Neural cell (in vitro differentiated cells): ENCODE data around the gene RAF1. TPM values are rescaled to one million over a fixed set of nuclear protein-coding genes. Genes with fewer than 3 reads are reported as not detected.

Experiments used
- H2AFZ ChIP-seq: fragments of 200-600, 300-800 bp; sonication (generic), shearing (Covaris generic); 2 replicates; pipeline ENCODE4 v1.6.0; 2014; ENCODE audit warnings: low read depth, mild to moderate bottlenecking, antibody characterized with exemption, low read length, moderate library complexity
- H3F3A ChIP-seq: fragments of 200-600 bp; shearing (Covaris generic); 2 replicates; pipeline ENCODE4 v1.6.1; 2016; ENCODE audit warnings: mild to moderate bottlenecking, moderate library complexity, mixed read lengths, antibody characterized with exemption, low read length; ENCODE audit not compliant: insufficient read depth, poor library complexity, severe bottlenecking
- H3K27ac ChIP-seq: fragments of 200-600, 300-800 bp; sonication (generic), shearing (Covaris generic); 2 replicates; pipeline ENCODE4 v1.5.1; 2014; ENCODE audit warnings: mild to moderate bottlenecking, low read length, moderate library complexity
- H3K27me3 ChIP-seq: fragments of 300-800, 200-600 bp; sonication (generic), shearing (Covaris generic); 2 replicates; pipeline ENCODE4 v1.6.0; 2014; ENCODE audit warnings: mild to moderate bottlenecking, low read depth, low read length, moderate library complexity; ENCODE audit not compliant: insufficient read depth
- H3K36me3 ChIP-seq: fragments of 300-800, 200-600 bp; sonication (generic), shearing (Covaris generic); 2 replicates; pipeline ENCODE4 v1.5.1; 2014; ENCODE audit warnings: mild to moderate bottlenecking, antibody characterized with exemption, low read length, moderate library complexity; ENCODE audit not compliant: insufficient read depth
- H3K4me2 ChIP-seq: fragments of 300-800, 200-600 bp; sonication (generic), shearing (Covaris generic); 2 replicates; pipeline ENCODE4 v1.6.0; 2014; ENCODE audit warnings: mild to moderate bottlenecking, low read length
- H3K4me3 ChIP-seq: fragments of 300-800, 200-600 bp; sonication (generic), shearing (Covaris generic); 2 replicates; pipeline ENCODE4 v1.5.1; 2014; ENCODE audit warnings: mild to moderate bottlenecking, low read length, moderate library complexity
- H3K79me2 ChIP-seq: fragments of 200-600 bp; shearing (Covaris generic); replicated peaks from 2 replicates; pipeline ENCODE4 v1.6.0; 2014; ENCODE audit warnings: mild to moderate bottlenecking, low read length, moderate library complexity; ENCODE audit not compliant: insufficient read depth
- H3K9ac ChIP-seq: fragments of 300-800, 200-600 bp; sonication (generic), shearing (Covaris generic); 2 replicates; pipeline ENCODE4 v1.6.1; 2016; ENCODE audit warnings: mild to moderate bottlenecking, low read length, mixed read lengths
- H3K9me2 ChIP-seq: fragments of 200-600 bp; shearing (Covaris generic); 2 replicates; pipeline ENCODE4 v1.6.1; 2016; ENCODE audit warnings: mild to moderate bottlenecking, low read length, mixed read lengths; ENCODE audit not compliant: insufficient read depth
- H3K9me3 ChIP-seq: fragments of 200-600, 300-800 bp; sonication (generic), shearing (Covaris generic); 2 replicates; pipeline ENCODE4 v1.6.1; 2016; ENCODE audit warnings: mild to moderate bottlenecking, mixed run types, low read length, moderate library complexity, mixed read lengths
- H4K20me1 ChIP-seq: fragments of 200-600 bp; shearing (Covaris generic); 2 replicates; pipeline ENCODE4 v1.6.1; 2016; ENCODE audit warnings: mild to moderate bottlenecking, mixed run types; ENCODE audit not compliant: insufficient read depth
- CTCF ChIP-seq: fragments of 450-650 bp; IDR thresholded peaks from 2 replicates; pipeline ENCODE4 v1.5.1; 2014; ENCODE audit warnings: antibody characterized with exemption, mild to moderate bottlenecking, moderate library complexity; ENCODE audit not compliant: poor library complexity, severe bottlenecking
- EP300 ChIP-seq: fragments of 450-650 bp; conservative IDR thresholded peaks from 2 replicates; pipeline ENCODE4 v1.6.1; 2014; ENCODE audit warnings: antibody characterized with exemption, mild to moderate bottlenecking, moderate library complexity; ENCODE audit not compliant: poor library complexity, severe bottlenecking
- EZH2 ChIP-seq: fragments of 200-600, 300-800 bp; shearing (Covaris generic), sonication (generic); IDR thresholded peaks from 2 replicates; pipeline ENCODE4 v1.6.1; 2014; ENCODE audit warnings: antibody characterized with exemption, low read length, borderline replicate concordance, mild to moderate bottlenecking; ENCODE audit not compliant: insufficient read depth, poor library complexity, severe bottlenecking
- MXI1 ChIP-seq: fragments of 450-650 bp; conservative IDR thresholded peaks from 2 replicates; pipeline ENCODE4 v1.6.1; 2014; ENCODE audit warnings: antibody characterized with exemption, mild to moderate bottlenecking; ENCODE audit not compliant: poor library complexity, severe bottlenecking
- POLR2AphosphoS5 ChIP-seq: IDR thresholded peaks from 2 replicates; pipeline ENCODE4 v1.6.1; 2012
- RAD21 ChIP-seq: fragments of 450-650 bp; conservative IDR thresholded peaks from 2 replicates; pipeline ENCODE4 v1.6.1; 2014; ENCODE audit warnings: antibody characterized with exemption, mild to moderate bottlenecking, moderate library complexity
- REST ChIP-seq: IDR thresholded peaks from 2 replicates; pipeline ENCODE4 v1.6.1; 2012; ENCODE audit warnings: borderline replicate concordance
- SMC3 ChIP-seq: fragments of 450-650 bp; conservative IDR thresholded peaks from 2 replicates; pipeline ENCODE4 v1.6.1; 2014; ENCODE audit warnings: antibody characterized with exemption, mild to moderate bottlenecking, moderate library complexity; ENCODE audit not compliant: poor library complexity
- TAF1 ChIP-seq: IDR thresholded peaks from 2 replicates; pipeline ENCODE4 v1.6.1; 2012; ENCODE audit warnings: low read depth
- polyA plus RNA-seq: library from polyadenylated mRNA; depleted of rRNA; stranded (reverse); fragments of >200 nt; gene quantifications from 2 replicates; pipeline ENCODE4 v1.2.3, GENCODE V29; 2014

The RAF1 gene
- polyA plus RNA-seq, 1 donor from 2014 or later = 215 TPM

- H2AFZ ChIP-seq = no peak overlapping the region
- H4K20me1 ChIP-seq = no peaks in the 10 kb centered on the region
- no peak for TF ChIP-seq MXI1
- no peak for TF ChIP-seq EP300
- no peak for TF ChIP-seq SMC3
- TF ChIP-seq RAD21 = no peak
- TF ChIP-seq TAF1 = no peak
- no peak for TF ChIP-seq EZH2
- no peak overlapping the region for H3K9ac ChIP-seq
- H3K9me2 ChIP-seq = no peaks in the 10 kb centered on the region
- H3K36me3 ChIP-seq = no peaks in the 10 kb centered on the region
- H3K27ac ChIP-seq = no peak overlapping the region
- H3K9me3 ChIP-seq = no peaks in the 10 kb centered on the region
- no peak overlapping the region for H3K4me3 ChIP-seq
- no peaks in the 10 kb centered on the region for H3K27me3 ChIP-seq
- peaks cover 16% of the 10 kb centered on the region for H3K79me2 ChIP-seq
- no peak overlapping the region for H3K4me2 ChIP-seq
- no peaks in the 10 kb centered on the region for H3F3A ChIP-seq
These were observed 110.0 kb downstream of the RAF1 start for GRCh38 chr3:12553921-12554391.

- no peaks in the 10 kb centered on the region for H3K9me2 ChIP-seq
- no peak for TF ChIP-seq SMC3
- no peak for TF ChIP-seq EP300
- TF ChIP-seq RAD21 = no peak
- TF ChIP-seq CTCF = no peak
- no peak for TF ChIP-seq MXI1
- no peak for TF ChIP-seq POLR2AphosphoS5
- TF ChIP-seq REST = no peak
- TF ChIP-seq EZH2 = no peak
- no peak for TF ChIP-seq TAF1
- no peaks in the 10 kb centered on the region for H3F3A ChIP-seq
- H3K27ac ChIP-seq = no peak overlapping the region
- no peaks in the 10 kb centered on the region for H3K36me3 ChIP-seq
- no peak overlapping the region for H3K4me2 ChIP-seq
- no peaks in the 10 kb centered on the region for H3K27me3 ChIP-seq
- no peaks in the 10 kb centered on the region for H3K79me2 ChIP-seq
- no peak overlapping the region for H2AFZ ChIP-seq
- H3K9ac ChIP-seq = no peak overlapping the region
- no peaks in the 10 kb centered on the region for H3K9me3 ChIP-seq
- no peaks in the 10 kb centered on the region for H4K20me1 ChIP-seq
- H3K4me3 ChIP-seq = no peak overlapping the region
These were observed 113.8 kb downstream of the RAF1 start for GRCh38 chr3:12549971-12550760.
